Fibroblast of lung (primary cell): ENCODE results near the gene HDLBP. TPM values are rescaled to one million over a fixed set of nuclear protein-coding genes. Genes with fewer than 3 reads are reported as not detected.
A peak's percentile ranks its signal among the peaks of the same experiment; 100 is the strongest.

Experiments
- DNase-seq, 2 donors: peaks; one replicate each; pipeline versions ENCODE4 v3.0.0 to v3.0.0-alpha.2; 2010; ENCODE audit warnings: low read depth in 2 of 2
- H2AFZ ChIP-seq: 2 replicates; pipeline ENCODE4 v1.5.1; 2012; ENCODE audit warnings: low read length, control low read depth, inconsistent platforms
- H3K27ac ChIP-seq: 2 replicates; pipeline ENCODE4 v1.5.1; 2011; ENCODE audit warnings: low read length, control low read depth; ENCODE audit not compliant: insufficient read depth
- H3K27me3 ChIP-seq: 2 replicates; pipeline ENCODE4 v1.5.1; 2011; ENCODE audit warnings: mild to moderate bottlenecking, low read length; ENCODE audit not compliant: control insufficient read depth, insufficient read depth
- H3K36me3 ChIP-seq: 2 replicates; pipeline ENCODE4 v1.5.1; 2011; ENCODE audit warnings: low read length; ENCODE audit not compliant: control insufficient read depth, insufficient read depth
- H3K4me1 ChIP-seq: 2 replicates; pipeline ENCODE4 v1.5.1; 2011; ENCODE audit warnings: low read length; ENCODE audit not compliant: control insufficient read depth, insufficient read depth; ENCODE audit errors: extremely low read depth
- H3K4me2 ChIP-seq: 2 replicates; pipeline ENCODE4 v1.5.1; 2011; ENCODE audit warnings: low read length, control low read depth; ENCODE audit not compliant: insufficient read depth; ENCODE audit errors: extremely low read depth
- H3K4me3 ChIP-seq, 4 experiments: fragments of 200-600 bp in 1 of 4; sonication (generic) in 1 of 4; replicated peaks in 1 of 4; 2 replicates each; pipeline ENCODE4 v1.5.1; 2011 to 2016; ENCODE audit warnings: low read length in 4 of 4, low read depth in 3 of 4, mild to moderate bottlenecking in 3 of 4, control low read depth in 2 of 4, inconsistent platforms in 1 of 4, mixed read lengths in 1 of 4; ENCODE audit not compliant: insufficient read depth in 1 of 4; ENCODE audit errors: control extremely low read depth in 1 of 4
- H3K79me2 ChIP-seq: 2 replicates; pipeline ENCODE4 v1.5.1; 2012; ENCODE audit warnings: mild to moderate bottlenecking, low read length, inconsistent platforms; ENCODE audit not compliant: control insufficient read depth, insufficient read depth
- H3K9ac ChIP-seq: 2 replicates; pipeline ENCODE4 v1.5.1; 2011; ENCODE audit warnings: mild to moderate bottlenecking, low read length, control low read depth; ENCODE audit not compliant: insufficient read depth
- H3K9me3 ChIP-seq: 2 replicates; pipeline ENCODE4 v1.5.1; 2012; ENCODE audit warnings: low read depth, low read length; ENCODE audit not compliant: control insufficient read depth, insufficient read depth
- H4K20me1 ChIP-seq: 2 replicates; pipeline ENCODE4 v1.5.1; 2011; ENCODE audit warnings: low read length; ENCODE audit not compliant: control insufficient read depth, insufficient read depth; ENCODE audit errors: extremely low read depth
- CTCF ChIP-seq, 2 donors: IDR thresholded peaks in 1 of 2; conservative IDR thresholded peaks in 1 of 2; 1 replicate in 1 of 2; 2 replicates in 1 of 2; pipeline ENCODE4 v1.5.1; 2011 to 2012; ENCODE audit warnings: low read length in 2 of 2, control low read depth in 1 of 2, inconsistent platforms in 1 of 2, low read depth in 1 of 2, mild to moderate bottlenecking in 1 of 2
- EZH2 ChIP-seq: IDR thresholded peaks from 2 replicates; pipeline ENCODE4 v1.5.1; 2012; ENCODE audit warnings: low read length, control low read depth, mild to moderate bottlenecking; ENCODE audit errors: missing control alignments
- polyA plus RNA-seq, 2 donors: library from polyadenylated mRNA; depleted of rRNA in 1 of 2; stranded (reverse) in 1 of 2; unstranded in 1 of 2; fragments of >200 nt; gene quantifications; 2 replicates each; pipeline ENCODE4 v1.2.1, GENCODE V29; 2011 to 2012; ENCODE audit warnings: missing spikeins in 1 of 2
- total RNA-seq: library from RNA; depleted of rRNA; stranded (reverse); fragments of >200 nt; gene quantifications from 2 replicates; pipeline ENCODE4 v1.2.1, GENCODE V29; 2014

HDLBP gene
- total and polyA plus RNA-seq, 2 donors (not counting 1 experiment from before 2014, with no cell fraction given), result 626 to 1,354 TPM

- Histone ChIP-seq H3K9ac (no peak overlapping the region), H3K36me3 (no peaks in the 10 kb centered on the region), H3K4me3 (peak overlapping the region; percentile 74 to 99 (median 90)), H3K4me2 (peak overlapping the region; percentile 93), H2AFZ (no peak overlapping the region), H4K20me1 (no peaks in the 10 kb centered on the region), H3K27ac (no peak overlapping the region), H3K4me1 (peaks cover 3% of the 10 kb centered on the region), H3K79me2 (peaks cover 91% of the 10 kb centered on the region), H3K27me3 (no peaks in the 10 kb centered on the region), H3K9me3 (no peaks in the 10 kb centered on the region)
- TF ChIP-seq EZH2, result no peak
- TF ChIP-seq CTCF (conservative IDR thresholded peaks at IDR 0.05 in 1 of 2, IDR thresholded peaks at IDR 0.05 in 1 of 2; ENCODE audit: low read depth in 1 of 2, low read length in 2 of 2), result no peak
- DNase-seq, result no peak
These were observed 1.9 kb upstream of the HDLBP start for GRCh38 chr2:241317391-241317790.

GRCh38 chr2:241316825-241317224 lies 1.4 kb upstream of the HDLBP start:
- Histone ChIP-seq H3K9me3 (no peaks in the 10 kb centered on the region), H3K4me1 (peaks cover 3% of the 10 kb centered on the region), H3K4me3 (peak overlapping the region; percentile 74 to 99 (median 90)), H3K27ac (peak overlapping the region; percentile 99), H4K20me1 (no peaks in the 10 kb centered on the region), H3K27me3 (no peaks in the 10 kb centered on the region), H3K4me2 (peak overlapping the region; percentile 93), H3K79me2 (peaks cover 91% of the 10 kb centered on the region), H3K9ac (peak overlapping the region; percentile 94), H3K36me3 (no peaks in the 10 kb centered on the region), H2AFZ (no peak overlapping the region)
- DNase-seq, result no peak
- TF ChIP-seq CTCF (conservative IDR thresholded peaks at IDR 0.05 in 1 of 2, IDR thresholded peaks at IDR 0.05 in 1 of 2; ENCODE audit: low read depth in 1 of 2, low read length in 2 of 2) (no peak), EZH2 (no peak)

DNA sequence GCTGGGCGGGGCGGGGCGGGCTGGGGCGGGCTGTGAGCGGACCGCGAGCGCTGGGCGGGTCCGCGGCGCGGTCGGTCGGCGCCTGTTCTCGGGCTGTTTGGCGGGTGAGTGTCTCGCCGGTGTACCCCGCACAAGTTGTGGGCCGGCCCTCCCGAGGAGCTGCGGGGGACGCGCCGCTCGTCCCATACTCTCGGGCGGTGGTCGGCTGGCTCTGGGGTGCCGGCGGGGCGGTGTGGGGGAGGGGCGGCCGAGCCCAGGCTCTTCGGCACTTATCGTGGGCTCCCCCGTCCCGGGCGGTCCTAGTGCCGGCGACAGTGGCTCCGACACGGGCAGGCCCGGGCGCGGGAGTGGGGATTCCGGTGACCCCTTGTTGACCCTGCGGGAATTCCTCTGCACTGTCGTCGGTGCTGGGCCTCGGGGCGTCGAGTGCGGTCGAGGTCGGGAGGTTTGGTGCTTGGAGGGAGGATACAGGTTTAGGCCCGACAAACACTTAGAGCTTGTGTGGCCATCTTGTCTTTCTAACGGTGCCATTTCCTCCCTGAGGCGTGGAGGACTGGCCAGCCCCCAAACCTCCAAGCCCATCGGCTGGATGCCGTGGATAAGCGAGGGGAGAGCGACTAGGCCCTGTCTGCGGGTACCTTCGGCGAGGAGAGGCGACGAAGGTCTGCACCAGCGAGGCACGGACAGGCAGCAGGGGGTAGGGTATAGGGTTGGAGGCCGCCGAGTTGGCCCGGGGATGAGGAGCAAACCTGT lies 583 bp upstream of the HDLBP start, which contains the start of gene SEPTIN2:
Gene SEPTIN2, plus strand, starts transcription at position 47 of the 753 bp plus-strand sequence. CDS start 8,308 bp downstream, outside the sequence.
- peak within 1 kb of the TSS; percentile 99 for H3K27ac ChIP-seq
- peak within 1 kb of the TSS; percentile 93 for H3K4me2 ChIP-seq
- peak within 1 kb of the TSS; percentile 77 for H2AFZ ChIP-seq
- no peaks in the 10 kb centered on the region for H3K27me3 ChIP-seq
- H3K9ac ChIP-seq, result peak within 1 kb of the TSS; percentile 98
- peak; percentile 52 to 63 for DNase-seq
- H3K4me1 ChIP-seq, result peaks cover 3% of the 10 kb centered on the region
- H3K79me2 ChIP-seq, result peaks cover 91% of the 10 kb centered on the region
- H3K4me3 ChIP-seq, result peak within 1 kb of the TSS; percentile 81 to 99 (median 95)
- TF ChIP-seq EZH2, result no peak
- TF ChIP-seq CTCF (conservative IDR thresholded peaks at IDR 0.05 in 1 of 2, IDR thresholded peaks at IDR 0.05 in 1 of 2; ENCODE audit: low read depth in 1 of 2, low read length in 2 of 2), result no peak
- H4K20me1 ChIP-seq, result no peaks in the 10 kb centered on the region
- no peaks in the 10 kb centered on the region for H3K36me3 ChIP-seq
- no peaks in the 10 kb centered on the region for H3K9me3 ChIP-seq
